Measurements from ENCODE around the gene KIAA1958. TPM values are rescaled to one million over a fixed set of nuclear protein-coding genes. Genes with fewer than 3 reads are reported as not detected.

The KIAA1958 gene
- total and polyA plus RNA-seq, 4 donors: 0.99 to 7.1 (median 3.3) TPM

DNA sequence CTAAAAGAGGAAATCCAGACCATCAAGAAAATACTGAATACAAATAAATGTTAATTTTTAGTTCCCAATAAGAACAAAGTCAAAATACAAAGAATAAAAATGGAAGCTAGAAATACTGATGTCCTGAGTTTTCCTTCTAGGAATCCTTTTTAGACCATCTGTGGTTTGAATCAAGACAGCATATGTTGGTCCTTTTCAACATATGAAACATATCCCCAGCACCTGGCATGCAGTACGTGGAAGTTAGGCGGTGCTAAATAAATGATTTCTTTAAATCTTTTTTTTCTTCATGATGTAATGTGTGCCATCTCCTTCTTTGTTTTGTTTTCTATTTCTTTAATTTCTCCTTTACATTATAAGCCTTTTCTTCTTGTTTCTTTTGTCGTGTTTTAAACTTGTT, 34.0 kb downstream of the KIAA1958 start (continued):
- TF ChIP-seq REST (IDR thresholded peaks at IDR 0.05): no peak

DNA sequence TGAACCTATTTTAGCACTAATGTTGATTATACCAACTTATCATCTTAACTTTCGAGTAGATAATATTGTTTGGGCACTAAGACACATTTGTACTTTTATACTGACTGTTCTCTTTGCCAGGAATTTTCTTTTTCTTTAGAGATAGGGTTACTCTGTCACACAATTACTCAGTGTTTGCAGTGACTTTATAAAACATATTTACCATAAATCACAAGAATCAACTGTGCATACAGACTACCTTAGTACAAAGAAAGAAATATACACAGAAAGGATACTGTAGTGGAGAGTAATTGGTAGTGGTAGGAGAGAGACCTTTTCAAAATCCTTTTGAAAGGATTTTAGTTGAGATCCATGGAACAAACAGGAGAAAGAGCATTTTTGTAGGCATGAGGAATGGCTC, 40.3 kb downstream of the KIAA1958 start:
- H3K27ac ChIP-seq (ENCODE audit: low read depth in 1 of 2, low read length in 2 of 2): no peak overlapping the region

More for the DNA sequence above, 40.3 kb downstream of the KIAA1958 start:
- Histone ChIP-seq H3K9ac (ENCODE audit: low read depth in 1 of 2, low read length in 2 of 2) (no peak overlapping the region), H3K9me3 (ENCODE audit: control insufficient read depth in 4 of 4, low read length in 3 of 4) (no peaks in the 10 kb centered on the region), H3K4me1 (ENCODE audit: control insufficient read depth in 4 of 4, insufficient read depth in 4 of 4, low read length in 3 of 4) (peaks cover 3 to 11% (median 5%) of the 10 kb centered on the region in 4 donors), H3K4me3 (ENCODE audit: low read depth in 1 of 3, low read length in 3 of 3) (no peak overlapping the region), H3K36me3 (ENCODE audit: control insufficient read depth in 4 of 4, insufficient read depth in 3 of 4, low read depth in 1 of 4, low read length in 3 of 4) (no peaks in the 10 kb centered on the region), H3K27me3 (ENCODE audit: control insufficient read depth in 4 of 4, insufficient read depth in 4 of 4, low read length in 3 of 4) (no peaks in the 10 kb centered on the region)
- TF ChIP-seq, protein P1, sequence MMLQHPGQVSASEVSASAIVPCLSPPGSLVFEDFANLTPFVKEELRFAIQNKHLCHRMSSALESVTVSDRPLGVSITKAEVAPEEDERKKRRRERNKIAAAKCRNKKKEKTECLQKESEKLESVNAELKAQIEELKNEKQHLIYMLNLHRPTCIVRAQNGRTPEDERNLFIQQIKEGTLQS (IDR thresholded peaks at IDR 0.05): no peak
- no peak for TF ChIP-seq NR2F2 (IDR thresholded peaks at IDR 0.05)
- no peak for TF ChIP-seq JUND (IDR thresholded peaks at IDR 0.05)
- no peak for TF ChIP-seq TAF1 (conservative IDR thresholded peaks at IDR 0.05)
- no peak for TF ChIP-seq SP1 (IDR thresholded peaks at IDR 0.05)
- TF ChIP-seq HNF4A (conservative IDR thresholded peaks at IDR 0.05): no peak
- TF ChIP-seq, protein P2, sequence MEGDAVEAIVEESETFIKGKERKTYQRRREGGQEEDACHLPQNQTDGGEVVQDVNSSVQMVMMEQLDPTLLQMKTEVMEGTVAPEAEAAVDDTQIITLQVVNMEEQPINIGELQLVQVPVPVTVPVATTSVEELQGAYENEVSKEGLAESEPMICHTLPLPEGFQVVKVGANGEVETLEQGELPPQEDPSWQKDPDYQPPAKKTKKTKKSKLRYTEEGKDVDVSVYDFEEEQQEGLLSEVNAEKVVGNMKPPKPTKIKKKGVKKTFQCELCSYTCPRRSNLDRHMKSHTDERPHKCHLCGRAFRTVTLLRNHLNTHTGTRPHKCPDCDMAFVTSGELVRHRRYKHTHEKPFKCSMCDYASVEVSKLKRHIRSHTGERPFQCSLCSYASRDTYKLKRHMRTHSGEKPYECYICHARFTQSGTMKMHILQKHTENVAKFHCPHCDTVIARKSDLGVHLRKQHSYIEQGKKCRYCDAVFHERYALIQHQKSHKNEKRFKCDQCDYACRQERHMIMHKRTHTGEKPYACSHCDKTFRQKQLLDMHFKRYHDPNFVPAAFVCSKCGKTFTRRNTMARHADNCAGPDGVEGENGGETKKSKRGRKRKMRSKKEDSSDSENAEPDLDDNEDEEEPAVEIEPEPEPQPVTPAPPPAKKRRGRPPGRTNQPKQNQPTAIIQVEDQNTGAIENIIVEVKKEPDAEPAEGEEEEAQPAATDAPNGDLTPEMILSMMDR (IDR thresholded peaks at IDR 0.05; ENCODE audit: low read depth, low read length, missing input control): no peak
- no peak for TF ChIP-seq REST (IDR thresholded peaks at IDR 0.05)
- TF ChIP-seq, protein P3, sequence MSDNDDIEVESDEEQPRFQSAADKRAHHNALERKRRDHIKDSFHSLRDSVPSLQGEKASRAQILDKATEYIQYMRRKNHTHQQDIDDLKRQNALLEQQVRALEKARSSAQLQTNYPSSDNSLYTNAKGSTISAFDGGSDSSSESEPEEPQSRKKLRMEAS (IDR thresholded peaks at IDR 0.05): no peak
- TF ChIP-seq FOXA2 (IDR thresholded peaks at IDR 0.05): no peak
- no peak for TF ChIP-seq RXRA (IDR thresholded peaks at IDR 0.05)
- no peak for TF ChIP-seq HNF4G (IDR thresholded peaks at IDR 0.05)
- no peak for DNase-seq (ENCODE audit: low spot score)
- 89% methylated on average over 1 of the region's 1 CpG for WGBS

All from liver (tissue), 9 donors.